Activated T-helper 1 cell treated with anti-CD3 and anti-CD28 coated beads, Interleukin-2, amount 50 U/mL, for 16 hours (primary cell): ENCODE measurements around the gene VIL1.

Experiments used
- DNase-seq, 2 donors: peaks; one replicate each; pipeline ENCODE4 v3.0.0-alpha.2; 2020; ENCODE audit warnings: low read depth in 1 of 2, low spot score in 1 of 2

The VIL1 gene

GRCh38 chr2:218394298-218395089 lies 24.4 kb upstream of the VIL1 start:
- no peak for DNase-seq

- no peak for DNase-seq
Measured at GRCh38 chr2:218395090-218395444, 23.9 kb upstream of the VIL1 start.

GRCh38 chr2:218395456-218395825 lies 23.5 kb upstream of the VIL1 start:
- no peak for DNase-seq

GRCh38 chr2:218395826-218396687 lies 22.9 kb upstream of the VIL1 start:
- DNase-seq = peak; percentile 86 to 90

- peak; percentile 48 to 58 for DNase-seq
Measured at GRCh38 chr2:218396688-218397462, 22.0 kb upstream of the VIL1 start.

GRCh38 chr2:218397463-218397819 lies 21.5 kb upstream of the VIL1 start:
- no peak for DNase-seq

- peak in 1 of 2 donors; percentile 30 for DNase-seq
Measured at GRCh38 chr2:218397820-218398436, 21.0 kb upstream of the VIL1 start.

- DNase-seq = peak; percentile 46 to 54
Measured at GRCh38 chr2:218398437-218399390, 20.2 kb upstream of the VIL1 start.

- peak; percentile 84 to 85 for DNase-seq
Measured at GRCh38 chr2:218399391-218400166, 19.3 kb upstream of the VIL1 start, which contains the start of gene CTDSP1. CTDSP1 (plus strand) TSS chr2:218399868; CDS start chr2:218400091, 223 bp downstream.

GRCh38 chr2:218400167-218400929 lies 18.6 kb upstream of the VIL1 start:
- no peak for DNase-seq

GRCh38 chr2:218400930-218401881 lies 17.7 kb upstream of the VIL1 start:
- DNase-seq = no peak

GRCh38 chr2:218401890-218402289 lies 17.0 kb upstream of the VIL1 start:
- no peak for DNase-seq

GRCh38 chr2:218402491-218402901 lies 16.4 kb upstream of the VIL1 start:
- DNase-seq = no peak

GRCh38 chr2:218402911-218403411 lies 16.0 kb upstream of the VIL1 start:
- no peak for DNase-seq

GRCh38 chr2:218403810-218404209 lies 15.1 kb upstream of the VIL1 start:
- DNase-seq = no peak

GRCh38 chr2:218404351-218405085 lies 14.4 kb upstream of the VIL1 start:
- no peak for DNase-seq
